ENCODE data around the gene TMEM145.

Gene TMEM145

DNA sequence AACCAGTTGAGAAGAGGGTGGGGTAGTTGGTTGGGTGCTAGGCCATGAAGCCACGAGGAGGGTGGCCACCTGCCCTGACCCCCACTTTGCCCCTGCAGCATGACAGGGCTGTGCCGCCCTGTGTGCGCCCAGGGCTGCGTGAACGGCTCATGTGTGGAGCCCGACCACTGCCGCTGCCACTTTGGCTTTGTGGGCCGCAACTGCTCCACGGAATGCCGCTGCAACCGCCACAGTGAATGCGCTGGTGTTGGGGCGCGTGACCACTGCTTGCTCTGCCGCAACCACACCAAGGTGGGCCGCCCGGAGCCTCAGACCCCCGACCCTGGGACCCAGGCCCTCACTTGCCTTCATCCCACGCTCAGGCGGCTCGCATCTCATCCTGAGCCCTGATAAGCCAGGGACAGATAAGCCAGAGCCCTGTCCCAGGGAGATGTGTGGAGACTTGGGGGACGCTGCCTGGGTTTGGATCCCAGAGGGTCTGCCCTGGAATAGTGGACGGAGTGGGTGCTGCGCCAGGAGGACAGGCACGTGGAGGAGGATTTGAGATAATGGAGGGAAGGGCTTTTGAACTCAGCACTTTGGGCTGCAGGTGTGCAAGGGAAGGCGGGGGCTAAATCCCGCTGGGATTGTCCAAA is 56.4 kb downstream of the TMEM145 start:
- no peaks in the 10 kb centered on the region for H3K9me3 Mint-ChIP-seq
- peaks cover 2% of the 10 kb centered on the region for H3K36me3 Mint-ChIP-seq
- no peak for ATAC-seq (ENCODE audit: low read depth)
- H3K27me3 Mint-ChIP-seq, result no peaks in the 10 kb centered on the region
- H3K27ac Mint-ChIP-seq, result no peak overlapping the region
- DNase-seq (ENCODE audit: low spot score in 2 of 2), result no peak
- no peak overlapping the region for H3K4me3 Mint-ChIP-seq
- peaks cover 36% of the 10 kb centered on the region for H3K4me1 Mint-ChIP-seq

- Mint-ChIP-seq H3K4me3 (peak overlapping the region; percentile 50), H3K9me3 (no peaks in the 10 kb centered on the region), H3K4me1 (peaks cover 30% of the 10 kb centered on the region), H3K36me3 (peaks cover 2% of the 10 kb centered on the region), H3K27me3 (no peaks in the 10 kb centered on the region), H3K27ac (peak overlapping the region; percentile 26)
- DNase-seq (ENCODE audit: low spot score in 2 of 2), result no peak
- ATAC-seq (ENCODE audit: low read depth), result no peak
Measured at GRCh38 chr19:42370068-42370520, 57.0 kb downstream of the TMEM145 start.

GRCh38 chr19:42370626-42371175 is 57.6 kb downstream of the TMEM145 start:
- no peaks in the 10 kb centered on the region for H3K9me3 Mint-ChIP-seq
- H3K4me3 Mint-ChIP-seq, result no peak overlapping the region
- H3K4me1 Mint-ChIP-seq, result peaks cover 27% of the 10 kb centered on the region
- ATAC-seq (ENCODE audit: low read depth) (peak; percentile 34), DNase-seq (ENCODE audit: low spot score in 2 of 2) (no peak)
- no peaks in the 10 kb centered on the region for H3K27me3 Mint-ChIP-seq
- H3K27ac Mint-ChIP-seq, result no peak overlapping the region
- peaks cover 2% of the 10 kb centered on the region for H3K36me3 Mint-ChIP-seq

All from memory B cell (primary cell).